SK-N-MC (cell line): ENCODE measurements around the gene HBG1.

Experiments
- EZH2 ChIP-seq: fragments of 200-600 bp; sonication (generic); IDR thresholded peaks from one replicate; pipeline ENCODE4 v1.6.1; 2017; ENCODE audit warnings: antibody characterized with exemption
- FOXP2 ChIP-seq: optimal IDR thresholded peaks from 2 replicates; pipeline ENCODE3; 2011; ENCODE audit warnings: mild to moderate bottlenecking, moderate library complexity; ENCODE audit not compliant: insufficient read depth; ENCODE audit errors: extremely low read length, control extremely low read depth
- POLR2AphosphoS5 ChIP-seq: IDR thresholded peaks from 2 replicates; pipeline ENCODE4 v1.6.1; 2012; ENCODE audit warnings: mild to moderate bottlenecking, low read depth, low read length, borderline replicate concordance

- TF ChIP-seq POLR2AphosphoS5: no peak
- no peak for TF ChIP-seq EZH2
- no peak for TF ChIP-seq FOXP2
These were observed 34.2 kb upstream of the HBG1 start for GRCh38 chr11:5283882-5284281.
